AG04450 (cell line): ENCODE data around the gene ZNF557. TPM values are rescaled to one million over a fixed set of nuclear protein-coding genes. Genes with fewer than 3 reads are reported as not detected.
"Not testable (repeated sequence)": the region's sequence is repeated elsewhere in the genome, so short reads cannot be mapped to it uniquely, and the experiment has no call there.

Experiments used
- CTCF ChIA-PET: fragments of 300-600, 350-600 bp; formaldehyde crosslinking; extraction: SDS; loops from one replicate; lab custom pipeline; 2022; ENCODE audit warnings: antibody characterized with exemption, inconsistent platforms; lab: Charles Lee
- POLR2A ChIA-PET: fragments of 350-600 bp; formaldehyde crosslinking; extraction: SDS; loops from one replicate; lab custom pipeline; 2021; ENCODE audit warnings: antibody characterized with exemption, inconsistent platforms; lab: Yijun Ruan, JAX
- DNase-seq: peaks from one replicate; pipeline ENCODE4 v3.0.0-alpha.2; 2011; ENCODE audit warnings: low read depth, low spot score
- H3K27ac ChIP-seq: one replicate; pipeline ENCODE4 v1.5.1; 2012; ENCODE audit warnings: low read depth, low read length, control low read depth
- H3K27me3 ChIP-seq: one replicate; pipeline ENCODE4 v1.6.0; 2012; ENCODE audit warnings: low read length; ENCODE audit not compliant: control insufficient read depth, insufficient read depth
- H3K4me3 ChIP-seq: 2 replicates; pipeline ENCODE4 v1.5.1; 2011; ENCODE audit warnings: mild to moderate bottlenecking, low read depth, low read length, control low read depth
- H3K9me3 ChIP-seq: 2 replicates; pipeline ENCODE4 v1.5.1; 2012; ENCODE audit warnings: low read length; ENCODE audit not compliant: control insufficient read depth, insufficient read depth
- polyA plus RNA-seq: library from polyadenylated mRNA; depleted of rRNA; stranded (reverse); fragments of >200 nt; gene quantifications from 2 replicates; pipeline ENCODE4 v1.2.3, GENCODE V29; 2011
- TF ChIP-seq, protein P1 (sequence below): IDR thresholded peaks from 2 replicates; pipeline ENCODE4 v1.5.1; 2011; ENCODE audit warnings: low read depth, low read length, control low read depth, inconsistent platforms

Gene ZNF557
- polyA plus RNA-seq, 1 experiment: 6.2 TPM

DNA sequence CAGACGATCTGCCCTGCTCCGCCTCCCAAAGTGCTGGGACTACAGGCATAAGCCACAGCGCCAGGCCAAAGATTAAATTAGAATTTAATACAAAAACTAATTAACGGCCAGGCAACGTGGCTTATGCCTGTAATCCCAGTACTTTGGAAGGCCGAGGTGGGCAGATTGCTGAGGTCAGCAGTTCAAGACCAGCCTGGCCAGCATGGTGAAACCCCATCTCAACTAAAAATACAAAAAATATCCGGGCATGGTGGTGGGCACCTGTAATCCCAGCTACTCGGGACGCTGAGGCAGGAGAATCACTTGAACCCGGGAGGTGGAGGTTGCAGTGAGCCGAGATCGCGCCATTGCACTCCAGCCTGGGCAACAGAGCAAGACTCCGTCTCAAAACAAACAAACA is 13.8 kb upstream of the ZNF557 start:
- H3K27ac ChIP-seq, H3K27me3 ChIP-seq, CTCF ChIA-PET, POLR2A ChIA-PET, DNase-seq, H3K4me3 ChIP-seq, H3K9me3 ChIP-seq: not testable (repeated sequence)

DNA sequence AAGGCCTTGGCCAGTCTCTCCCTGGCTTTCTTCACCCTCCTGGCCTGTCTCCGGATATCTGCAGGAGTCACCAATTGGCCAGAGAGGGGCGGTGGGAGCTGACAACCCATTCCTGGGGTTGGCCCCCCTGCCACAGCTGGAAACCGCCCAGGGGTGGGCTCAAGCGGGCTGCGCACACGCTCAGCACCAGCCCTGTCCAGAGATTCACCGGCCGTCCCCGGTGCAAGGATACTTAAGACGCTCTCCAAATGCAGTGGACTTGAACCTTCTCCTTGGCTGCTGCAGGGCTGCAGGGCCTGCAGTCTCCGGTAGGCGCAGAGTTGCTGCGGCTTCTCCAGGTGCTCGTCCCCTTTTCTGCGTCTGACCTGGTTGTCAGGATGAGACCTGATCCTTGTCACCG is 13.1 kb upstream of the ZNF557 start:
- CTCF ChIA-PET, DNase-seq, POLR2A ChIA-PET, H3K4me3 ChIP-seq, H3K9me3 ChIP-seq, H3K27ac ChIP-seq, H3K27me3 ChIP-seq: not testable (repeated sequence)

DNA sequence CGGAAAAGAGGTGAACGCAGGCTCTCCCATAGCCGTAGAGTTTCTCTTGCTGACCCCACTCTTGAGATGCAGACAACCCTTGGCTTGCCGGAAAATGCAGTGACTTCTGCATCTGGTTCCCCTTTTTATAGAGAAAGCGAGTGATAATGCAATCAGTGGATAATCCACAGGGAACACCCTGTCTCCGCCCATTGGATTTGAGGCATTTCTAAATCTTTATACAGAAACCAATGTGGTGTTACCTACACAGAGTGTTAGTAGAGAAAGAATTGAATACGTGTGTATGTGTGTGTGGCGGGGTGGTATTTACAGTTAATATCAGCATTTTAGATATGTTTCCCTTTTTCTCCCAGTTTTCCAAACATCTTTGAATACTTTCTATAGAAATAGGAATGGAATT is 10.9 kb upstream of the ZNF557 start, which contains the start of gene MBD3L3:
Gene MBD3L3, minus strand, starts transcription at position 101 of the 400 bp plus-strand sequence. Its CDS starts 71 bp downstream, at position 30.
- H3K9me3 ChIP-seq, CTCF ChIA-PET, H3K27ac ChIP-seq, H3K27me3 ChIP-seq, DNase-seq, H3K4me3 ChIP-seq, POLR2A ChIA-PET: not testable (repeated sequence)

DNA sequence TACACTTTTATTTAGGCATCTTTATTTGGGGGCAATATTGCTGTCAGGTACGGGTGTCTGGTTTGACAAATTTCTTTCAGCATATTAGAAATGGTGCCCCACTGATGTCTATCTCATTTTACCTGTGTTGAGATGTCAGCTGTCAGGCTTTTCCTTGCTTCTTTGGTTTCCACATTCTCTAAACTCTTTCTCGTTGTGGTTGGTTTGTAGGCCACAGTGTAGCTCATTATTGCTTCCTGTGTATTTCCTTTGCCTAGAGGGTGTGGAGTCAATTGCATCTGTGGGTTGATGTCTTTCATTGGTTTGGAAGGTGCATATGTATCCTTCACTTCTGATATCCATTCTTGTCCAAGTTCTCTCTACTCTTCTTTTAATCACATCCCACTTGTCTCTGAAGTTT is 9.5 kb upstream of the ZNF557 start:
- H3K27me3 ChIP-seq, H3K27ac ChIP-seq, H3K4me3 ChIP-seq, POLR2A ChIA-PET, H3K9me3 ChIP-seq, DNase-seq, CTCF ChIA-PET: not testable (repeated sequence)

DNA sequence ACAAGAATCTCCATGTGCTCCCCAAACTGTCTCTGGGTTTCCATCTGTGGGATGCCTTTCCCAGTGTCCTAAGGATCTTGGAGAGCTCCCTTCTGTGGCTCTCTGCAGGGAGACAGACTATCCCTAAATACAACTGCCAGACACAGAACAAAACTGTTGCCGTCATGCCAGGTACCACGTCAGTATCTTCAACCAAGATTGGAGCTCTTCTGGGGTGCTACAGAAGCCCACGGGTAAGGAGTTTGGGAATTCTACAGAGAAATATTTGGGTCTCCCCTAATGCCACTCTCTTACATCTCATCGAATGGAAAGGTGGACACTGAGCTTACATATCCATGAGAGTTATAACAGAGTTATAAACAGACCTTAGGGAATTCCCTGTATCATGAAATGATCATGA is 6.2 kb upstream of the ZNF557 start:
- Histone ChIP-seq H3K27me3 (no peaks in the 10 kb centered on the region), H3K4me3 (no peak overlapping the region), H3K9me3 (peaks cover 2% of the 10 kb centered on the region; the same call in 1 of the 2 replicates), H3K27ac (no peak overlapping the region)
- TF ChIP-seq, protein P1, sequence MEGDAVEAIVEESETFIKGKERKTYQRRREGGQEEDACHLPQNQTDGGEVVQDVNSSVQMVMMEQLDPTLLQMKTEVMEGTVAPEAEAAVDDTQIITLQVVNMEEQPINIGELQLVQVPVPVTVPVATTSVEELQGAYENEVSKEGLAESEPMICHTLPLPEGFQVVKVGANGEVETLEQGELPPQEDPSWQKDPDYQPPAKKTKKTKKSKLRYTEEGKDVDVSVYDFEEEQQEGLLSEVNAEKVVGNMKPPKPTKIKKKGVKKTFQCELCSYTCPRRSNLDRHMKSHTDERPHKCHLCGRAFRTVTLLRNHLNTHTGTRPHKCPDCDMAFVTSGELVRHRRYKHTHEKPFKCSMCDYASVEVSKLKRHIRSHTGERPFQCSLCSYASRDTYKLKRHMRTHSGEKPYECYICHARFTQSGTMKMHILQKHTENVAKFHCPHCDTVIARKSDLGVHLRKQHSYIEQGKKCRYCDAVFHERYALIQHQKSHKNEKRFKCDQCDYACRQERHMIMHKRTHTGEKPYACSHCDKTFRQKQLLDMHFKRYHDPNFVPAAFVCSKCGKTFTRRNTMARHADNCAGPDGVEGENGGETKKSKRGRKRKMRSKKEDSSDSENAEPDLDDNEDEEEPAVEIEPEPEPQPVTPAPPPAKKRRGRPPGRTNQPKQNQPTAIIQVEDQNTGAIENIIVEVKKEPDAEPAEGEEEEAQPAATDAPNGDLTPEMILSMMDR: no peak
- ChIA-PET CTCF (no interaction called here), POLR2A (no interaction called here)
- no peak for DNase-seq

DNA sequence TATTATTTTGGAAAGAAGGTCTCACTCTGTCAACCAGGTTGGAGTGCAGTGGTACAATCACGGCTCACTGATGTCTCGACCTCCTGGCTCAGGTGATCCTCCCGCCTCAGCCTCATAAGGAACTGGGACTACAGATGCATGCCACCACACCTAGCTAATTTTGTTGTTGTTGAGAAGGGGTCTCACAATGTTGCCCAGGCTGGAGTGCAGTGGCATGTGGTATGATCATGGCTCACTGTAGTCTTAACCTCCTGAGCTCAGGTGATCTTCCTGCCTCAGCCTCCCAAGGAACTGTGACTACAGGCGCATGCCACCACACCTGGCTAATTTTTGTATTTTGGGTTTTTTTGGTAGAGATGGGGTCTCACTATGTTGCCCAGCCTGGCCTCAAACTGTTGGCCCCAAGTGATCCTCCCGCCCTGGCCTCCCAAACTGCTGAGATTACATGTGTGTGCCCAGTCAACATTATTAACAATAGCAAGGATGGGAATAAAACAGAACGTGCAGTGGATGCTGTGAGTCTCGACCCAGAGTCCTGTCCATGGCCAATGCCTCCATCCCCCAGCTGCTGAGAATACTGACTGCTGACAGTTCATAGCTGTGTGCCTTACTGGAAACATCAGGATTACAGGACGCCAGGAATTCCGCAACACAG is 5.6 kb upstream of the ZNF557 start:
- Histone ChIP-seq H3K9me3 (peaks cover 2% of the 10 kb centered on the region; the same call in 1 of the 2 replicates), H3K27me3 (no peaks in the 10 kb centered on the region), H3K4me3 (no peak overlapping the region), H3K27ac (no peak overlapping the region)
- ChIA-PET CTCF (no interaction called here), POLR2A (no interaction called here)
- TF ChIP-seq, protein P1: no peak
- DNase-seq: no peak

DNA sequence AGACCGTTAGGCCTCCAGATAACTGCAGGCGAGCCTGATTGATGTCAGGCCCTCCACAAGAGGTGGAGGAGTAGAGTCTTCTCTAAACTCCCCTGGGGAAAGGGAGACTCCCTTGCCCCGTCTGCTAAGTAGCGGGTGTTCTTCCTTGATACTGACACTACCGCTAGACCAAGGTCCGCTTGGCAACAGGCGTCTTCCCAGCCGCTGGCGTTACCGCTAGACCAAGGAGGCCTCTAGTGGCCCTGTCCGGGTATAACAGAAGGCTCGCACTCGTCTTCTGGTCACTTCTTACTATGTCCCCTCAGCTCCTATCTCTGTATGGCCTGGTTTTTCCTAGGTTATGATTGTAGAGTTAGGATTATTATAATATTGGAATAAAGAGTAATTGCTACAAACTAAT is 2.4 kb upstream of the ZNF557 start:
- H3K27me3 ChIP-seq, H3K4me3 ChIP-seq, H3K27ac ChIP-seq, CTCF ChIA-PET, H3K9me3 ChIP-seq, DNase-seq, POLR2A ChIA-PET: not testable (repeated sequence)
- TF ChIP-seq, protein P1: peak; percentile 20; the same call in 1 of the 2 replicates
